HUES48 (cell line): ENCODE data around the gene DEAF1.
"Not testable (repeated sequence)": the region's sequence is repeated elsewhere in the genome, so short reads cannot be mapped to it uniquely, and the experiment has no call there.

Experiments
- H3K27ac ChIP-seq: one replicate; pipeline ENCODE4 v1.7.0; 2013; ENCODE audit warnings: low read depth, low read length, inconsistent platforms
- H3K27me3 ChIP-seq: 2 replicates; pipeline ENCODE4 v1.6.1; 2013; ENCODE audit warnings: mild to moderate bottlenecking, low read length; ENCODE audit not compliant: control insufficient read depth, insufficient read depth
- H3K36me3 ChIP-seq: 2 replicates; pipeline ENCODE4 v1.6.1; 2013; ENCODE audit warnings: low read length; ENCODE audit not compliant: control insufficient read depth, insufficient read depth
- H3K4me1 ChIP-seq: 2 replicates; pipeline ENCODE4 v1.6.1; 2013; ENCODE audit warnings: mild to moderate bottlenecking, low read length; ENCODE audit not compliant: control insufficient read depth, insufficient read depth
- H3K4me3 ChIP-seq: 2 replicates; pipeline ENCODE4 v1.5.1; 2013; ENCODE audit warnings: mild to moderate bottlenecking, low read depth, low read length
- H3K9ac ChIP-seq: 2 replicates; pipeline ENCODE4 v1.6.1; 2013; ENCODE audit warnings: mild to moderate bottlenecking, low read depth, low read length, moderate library complexity
- H3K9me3 ChIP-seq: 2 replicates; pipeline ENCODE4 v1.6.1; 2013; ENCODE audit warnings: low read length; ENCODE audit not compliant: control insufficient read depth, insufficient read depth

DEAF1 gene

GRCh38 chr11:697811-698311 lies 2.8 kb upstream of the DEAF1 start:
- Histone ChIP-seq H3K36me3 (peaks cover 15% of the 10 kb centered on the region), H3K4me3 (0 out of 2 replicates have a peak overlapping the region, but pooled peaks have one; percentile 6), H3K27ac (peak overlapping the region; percentile 88), H3K27me3 (no peaks in the 10 kb centered on the region), H3K9ac (no peak overlapping the region), H3K4me1 (peaks cover 25% of the 10 kb centered on the region), H3K9me3 (no peaks in the 10 kb centered on the region)

GRCh38 chr11:696955-697491 lies 2.0 kb upstream of the DEAF1 start:
- Histone ChIP-seq H3K4me1 (peaks cover 25% of the 10 kb centered on the region), H3K36me3 (peaks cover 12% of the 10 kb centered on the region), H3K9me3 (no peaks in the 10 kb centered on the region), H3K9ac (no peak overlapping the region), H3K27me3 (no peaks in the 10 kb centered on the region), H3K27ac (peak overlapping the region; percentile 88), H3K4me3 (no peak overlapping the region)

GRCh38 chr11:695538-696248 lies 671 bp upstream of the DEAF1 start, which contains the start of gene TMEM80:
TMEM80 (plus strand) TSS chr11:695816; CDS start chr11:695828, 12 bp downstream.
- Histone ChIP-seq H3K4me3 (peak within 1 kb of the TSS; percentile 86), H3K27me3 (no peaks in the 10 kb centered on the region), H3K36me3 (peaks cover 12% of the 10 kb centered on the region), H3K9ac (peak within 1 kb of the TSS; percentile 99), H3K27ac (peak within 1 kb of the TSS; percentile 100), H3K9me3 (no peaks in the 10 kb centered on the region), H3K4me1 (peaks cover 25% of the 10 kb centered on the region)

GRCh38 chr11:695288-695537 lies 191 bp upstream of the DEAF1 start:
- Histone ChIP-seq H3K4me1 (peaks cover 25% of the 10 kb centered on the region), H3K27ac (peak overlapping the region; percentile 100), H3K36me3 (peaks cover 12% of the 10 kb centered on the region), H3K9ac (peak overlapping the region; percentile 99), H3K4me3 (peak overlapping the region; percentile 86), H3K27me3 (no peaks in the 10 kb centered on the region), H3K9me3 (no peaks in the 10 kb centered on the region)

- H3K27ac ChIP-seq: no peak overlapping the region
- H3K4me3 ChIP-seq: no peak overlapping the region
- no peaks in the 10 kb centered on the region for H3K9me3 ChIP-seq
- H3K36me3 ChIP-seq: peaks cover 14% of the 10 kb centered on the region
- H3K4me1 ChIP-seq: peaks cover 25% of the 10 kb centered on the region
- H3K27me3 ChIP-seq: no peaks in the 10 kb centered on the region
- H3K9ac ChIP-seq: no peak overlapping the region
Measured at GRCh38 chr11:693887-694562, 997 bp downstream of the DEAF1 start.

- H3K36me3 ChIP-seq: peaks cover 17% of the 10 kb centered on the region
- H3K27ac ChIP-seq: no peak overlapping the region
- no peaks in the 10 kb centered on the region for H3K27me3 ChIP-seq
- H3K4me1 ChIP-seq: peaks cover 23% of the 10 kb centered on the region
- no peaks in the 10 kb centered on the region for H3K9me3 ChIP-seq
- H3K9ac ChIP-seq: no peak overlapping the region
- no peak overlapping the region for H3K4me3 ChIP-seq
Measured at GRCh38 chr11:693415-693831, 1.6 kb downstream of the DEAF1 start.

- H3K36me3 ChIP-seq: peaks cover 22% of the 10 kb centered on the region
- H3K4me1 ChIP-seq: peaks cover 18% of the 10 kb centered on the region
- no peak overlapping the region for H3K9ac ChIP-seq
- H3K27me3 ChIP-seq: no peaks in the 10 kb centered on the region
- H3K4me3 ChIP-seq: no peak overlapping the region
- no peak overlapping the region for H3K27ac ChIP-seq
- no peaks in the 10 kb centered on the region for H3K9me3 ChIP-seq
Measured at GRCh38 chr11:692824-693414, 2.1 kb downstream of the DEAF1 start.

GRCh38 chr11:691710-692590 lies 3.1 kb downstream of the DEAF1 start:
- H3K4me3 ChIP-seq: no peak overlapping the region
- no peaks in the 10 kb centered on the region for H3K27me3 ChIP-seq
- no peak overlapping the region for H3K27ac ChIP-seq
- H3K4me1 ChIP-seq: peaks cover 10% of the 10 kb centered on the region
- no peak overlapping the region for H3K9ac ChIP-seq
- no peaks in the 10 kb centered on the region for H3K9me3 ChIP-seq
- peaks cover 31% of the 10 kb centered on the region for H3K36me3 ChIP-seq

- Histone ChIP-seq H3K9me3 (no peaks in the 10 kb centered on the region), H3K4me1 (peaks cover 10% of the 10 kb centered on the region), H3K27ac (no peak overlapping the region), H3K27me3 (no peaks in the 10 kb centered on the region), H3K4me3 (no peak overlapping the region), H3K9ac (no peak overlapping the region), H3K36me3 (peaks cover 40% of the 10 kb centered on the region)
Measured at GRCh38 chr11:690738-691633, 4.0 kb downstream of the DEAF1 start.

GRCh38 chr11:690244-690643 lies 4.8 kb downstream of the DEAF1 start:
- H3K4me3 ChIP-seq, H3K27ac ChIP-seq, H3K4me1 ChIP-seq, H3K9ac ChIP-seq, H3K27me3 ChIP-seq, H3K9me3 ChIP-seq: not testable (repeated sequence)
- peaks cover 46% of the 10 kb centered on the region for H3K36me3 ChIP-seq
